GM23338 (cell line): Measurements from ENCODE around the gene NPAP1. TPM values are rescaled to one million over a fixed set of nuclear protein-coding genes. Genes with fewer than 3 reads are reported as not detected.

Experiments used
- ATAC-seq: fragments of 200-7000 bp; cut with Tn5 transposase; 3 replicates; pipeline ENCODE4 v1.9.1; 2020
- DNase-seq: peaks from one replicate; pipeline ENCODE4 v3.0.0-alpha.2; 2015; ENCODE audit warnings: low spot score
- H2AFZ ChIP-seq: fragments of 200-600 bp; sonication (generic); 2 replicates; pipeline ENCODE4 v1.8.0; 2016; ENCODE audit warnings: antibody characterized with exemption, mild to moderate bottlenecking, moderate library complexity
- H3F3A ChIP-seq: fragments of 200-600 bp; sonication (generic); replicated peaks from 2 replicates; pipeline ENCODE4 v1.8.0; 2017; ENCODE audit warnings: antibody characterized with exemption, mixed run types, low read depth
- H3K27ac ChIP-seq: fragments of 200-600 bp; sonication (generic); 2 replicates; pipeline ENCODE4 v1.6.1; 2016; ENCODE audit warnings: low read depth
- H3K27me3 ChIP-seq: fragments of 200-600 bp; sonication (generic); 2 replicates; pipeline ENCODE4 v1.8.0; 2016; ENCODE audit warnings: mild to moderate bottlenecking, mixed run types, moderate library complexity; ENCODE audit not compliant: insufficient read depth
- H3K36me3 ChIP-seq: fragments of 200-600 bp; sonication (generic); 2 replicates; pipeline ENCODE4 v1.8.0; 2016; ENCODE audit warnings: mild to moderate bottlenecking; ENCODE audit not compliant: insufficient read depth
- H3K4me1 ChIP-seq: fragments of 200-600 bp; sonication (generic); 2 replicates; pipeline ENCODE4 v1.8.0; 2016; ENCODE audit warnings: mild to moderate bottlenecking, moderate library complexity; ENCODE audit not compliant: insufficient read depth
- H3K4me2 ChIP-seq: fragments of 200-600 bp; sonication (generic); 2 replicates; pipeline ENCODE4 v1.7.1; 2017; ENCODE audit warnings: mixed run types
- H3K4me3 ChIP-seq: fragments of 200-600 bp; sonication (generic); 2 replicates; pipeline ENCODE4 v1.6.1; 2016; ENCODE audit warnings: mixed run types
- H3K79me2 ChIP-seq: fragments of 200-600 bp; sonication (generic); replicated peaks from 2 replicates; pipeline ENCODE4 v1.8.0; 2017; ENCODE audit warnings: mild to moderate bottlenecking; ENCODE audit not compliant: insufficient read depth
- H3K9me2 ChIP-seq: fragments of 200-600 bp; sonication (generic); 2 replicates; pipeline ENCODE4 v1.8.0; 2017; ENCODE audit not compliant: insufficient read depth
- H4K20me1 ChIP-seq: fragments of 200-600 bp; sonication (generic); replicated peaks from 2 replicates; pipeline ENCODE4 v1.8.0; 2017; ENCODE audit warnings: mild to moderate bottlenecking; ENCODE audit not compliant: insufficient read depth
- H3K27ac Mint-ChIP-seq: 2 replicates; pipeline ENCODE4 v1.8.0; 2020; ENCODE audit warnings: inconsistent platforms, mild to moderate bottlenecking, moderate library complexity, mixed read lengths
- H3K27me3 Mint-ChIP-seq: 3 replicates; pipeline ENCODE4 v1.8.0; 2022; ENCODE audit warnings: low read depth, mild to moderate bottlenecking, moderate library complexity, mixed read lengths, inconsistent platforms; ENCODE audit not compliant: insufficient read depth, poor library complexity
- H3K36me3 Mint-ChIP-seq: 3 replicates; pipeline ENCODE4 v1.8.0; 2021; ENCODE audit warnings: low read depth, mild to moderate bottlenecking, inconsistent platforms, moderate library complexity, mixed read lengths
- H3K4me1 Mint-ChIP-seq: 3 replicates; pipeline ENCODE4 v1.8.0; 2020; ENCODE audit warnings: mild to moderate bottlenecking, inconsistent platforms, mixed read lengths
- H3K4me3 Mint-ChIP-seq: 3 replicates; pipeline ENCODE4 v1.8.0; 2021; ENCODE audit warnings: moderate library complexity, mild to moderate bottlenecking, inconsistent platforms, mixed read lengths
- H3K9me3 Mint-ChIP-seq: 3 replicates; pipeline ENCODE4 v1.8.0; 2020; ENCODE audit warnings: moderate library complexity, mild to moderate bottlenecking, inconsistent platforms, mixed read lengths
- EZH2phosphoT487 ChIP-seq: fragments of 200-600 bp; sonication (generic); IDR thresholded peaks from one replicate; pipeline ENCODE4 v1.8.1; 2018; ENCODE audit warnings: antibody characterized with exemption; ENCODE audit not compliant: unreplicated experiment
- NANOG ChIP-seq: IDR thresholded peaks from 2 replicates; pipeline ENCODE4 v1.6.1; 2016; ENCODE audit warnings: antibody characterized with exemption, borderline replicate concordance
- POLR2AphosphoS5 ChIP-seq: IDR thresholded peaks from 2 replicates; pipeline ENCODE4 v1.6.1; 2016; ENCODE audit warnings: antibody characterized with exemption, low read depth
- STAT1 ChIP-seq: IDR thresholded peaks from one replicate; pipeline ENCODE4 v1.6.1; 2016; ENCODE audit warnings: antibody characterized with exemption; ENCODE audit not compliant: unreplicated experiment
- ZNF114 ChIP-seq: fragments of 250-450 bp; sonication (Bioruptor Pico); IDR thresholded peaks from 2 replicates; pipeline ENCODE4 v1.5.0; 2020; ENCODE audit warnings: mild to moderate bottlenecking, moderate library complexity
- ZNF331 ChIP-seq: fragments of 250-450 bp; sonication (Bioruptor Pico); IDR thresholded peaks from 2 replicates; pipeline ENCODE4 v1.5.0; 2020; ENCODE audit warnings: low read depth, mild to moderate bottlenecking, moderate library complexity
- polyA plus RNA-seq: library from polyadenylated mRNA; unstranded; fragments of >200 nt; fragmentation: Nextera tagmentation; extraction: Ambion mirVana; gene quantifications from 2 replicates; pipeline ENCODE4 v1.2.1, GENCODE V29; 2016
- total RNA-seq: library from RNA; depleted of rRNA; stranded (reverse); fragments of >200 nt; shearing (Covaris generic); gene quantifications from 2 replicates; pipeline ENCODE4 v1.2.3, GENCODE V29; 2014
- TF ChIP-seq, protein P1 (sequence below): IDR thresholded peaks from 2 replicates; pipeline ENCODE4 v1.6.1; 2016; ENCODE audit warnings: antibody characterized with exemption

Gene NPAP1
- total and polyA plus RNA-seq, 2 experiments from 2014 or later = 0.10 to 0.24 TPM

DNA sequence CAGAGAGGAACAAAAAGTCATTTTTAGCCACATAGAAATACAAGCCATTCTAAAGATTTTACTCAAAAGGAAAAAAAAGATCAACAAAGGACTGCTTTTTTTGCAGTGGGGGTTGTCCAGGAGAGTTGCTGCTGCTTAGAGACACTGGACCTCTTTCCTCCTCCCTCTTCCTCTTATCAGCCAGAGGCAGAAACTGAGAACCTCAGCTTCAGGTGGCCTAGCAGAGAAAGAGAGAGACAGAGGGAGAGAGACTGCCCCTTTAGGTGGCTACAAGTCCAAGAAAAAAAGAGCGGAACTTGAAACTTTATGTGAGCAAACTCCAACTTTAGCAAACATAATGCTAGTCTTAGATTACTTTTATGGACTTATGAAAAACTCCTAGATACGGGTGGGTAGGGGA is 54.2 kb downstream of the NPAP1 start:
- H3K9me3 Mint-ChIP-seq = peaks cover 35% of the 10 kb centered on the region

More for the DNA sequence above, 54.2 kb downstream of the NPAP1 start:
- H3K27ac ChIP-seq = no peak overlapping the region
- H2AFZ ChIP-seq = no peak overlapping the region
- no peaks in the 10 kb centered on the region for H3K36me3 ChIP-seq
- Mint-ChIP-seq H3K27ac (no peak overlapping the region), H3K4me1 (no peaks in the 10 kb centered on the region; the same call in 2 of the 3 replicates), H3K27me3 (no peaks in the 10 kb centered on the region), H3K36me3 (peaks cover 4% of the 10 kb centered on the region; the same call in 1 of the 3 replicates), H3K4me3 (no peak overlapping the region)
- no peak for DNase-seq
- peaks cover 9% of the 10 kb centered on the region; the same call in 1 of the 2 replicates for H3K9me2 ChIP-seq
- no peak for ATAC-seq
- no peaks in the 10 kb centered on the region for H3F3A ChIP-seq
- no peaks in the 10 kb centered on the region for H3K79me2 ChIP-seq
- no peaks in the 10 kb centered on the region for H4K20me1 ChIP-seq
- TF ChIP-seq EZH2phosphoT487 (no peak), POLR2AphosphoS5 (no peak), ZNF331 (CRISPR knock-in tag) (no peak), NANOG (no peak), STAT1 (no peak), ZNF114 (no peak)
- TF ChIP-seq, protein P1, sequence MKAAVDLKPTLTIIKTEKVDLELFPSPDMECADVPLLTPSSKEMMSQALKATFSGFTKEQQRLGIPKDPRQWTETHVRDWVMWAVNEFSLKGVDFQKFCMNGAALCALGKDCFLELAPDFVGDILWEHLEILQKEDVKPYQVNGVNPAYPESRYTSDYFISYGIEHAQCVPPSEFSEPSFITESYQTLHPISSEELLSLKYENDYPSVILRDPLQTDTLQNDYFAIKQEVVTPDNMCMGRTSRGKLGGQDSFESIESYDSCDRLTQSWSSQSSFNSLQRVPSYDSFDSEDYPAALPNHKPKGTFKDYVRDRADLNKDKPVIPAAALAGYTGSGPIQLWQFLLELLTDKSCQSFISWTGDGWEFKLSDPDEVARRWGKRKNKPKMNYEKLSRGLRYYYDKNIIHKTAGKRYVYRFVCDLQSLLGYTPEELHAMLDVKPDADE = no peak
- no peaks in the 10 kb centered on the region for H3K4me1 ChIP-seq
- no peak overlapping the region for H3K4me2 ChIP-seq
- H3K27me3 ChIP-seq = no peaks in the 10 kb centered on the region
- H3K4me3 ChIP-seq = no peak overlapping the region
